ENCODE results near the gene KCNMA1. TPM values are rescaled to one million over a fixed set of nuclear protein-coding genes. Genes with fewer than 3 reads are reported as not detected.

The KCNMA1 gene
- total RNA-seq, 1 experiment from 2014 or later = 20.7 TPM

DNA sequence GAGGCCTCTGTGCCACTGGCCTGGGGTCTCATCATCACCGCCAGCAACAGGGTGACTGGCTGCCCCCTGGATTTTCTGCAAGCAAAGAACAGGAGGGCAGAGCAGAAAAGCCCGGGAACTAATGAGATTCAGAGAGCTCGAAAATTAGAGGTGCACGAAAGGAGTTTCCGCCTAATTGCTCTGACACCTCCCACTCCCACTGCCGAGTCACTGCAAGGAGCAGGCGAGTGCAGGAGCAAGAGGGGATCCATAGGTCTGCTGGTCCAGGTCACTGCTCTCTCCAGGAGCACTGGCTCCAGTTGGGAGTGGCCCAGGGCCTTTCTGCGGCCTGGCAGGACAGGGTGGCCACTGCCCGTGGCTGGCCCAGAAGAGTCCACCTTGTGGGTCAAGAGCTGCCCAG is 276.2 kb downstream of the KCNMA1 start:
- Histone ChIP-seq H3K27me3 (replicated peaks; ENCODE audit: control insufficient read depth, insufficient read depth, low read length) (no peaks in the 10 kb centered on the region), H3K36me3 (ENCODE audit: control insufficient read depth, insufficient read depth, low read length) (no peaks in the 10 kb centered on the region), H3K4me3 (ENCODE audit: low read depth, low read length) (no peak overlapping the region), H3K4me1 (no peaks in the 10 kb centered on the region), H3K9me3 (no peaks in the 10 kb centered on the region)
- ChIA-PET CTCF (no interaction called here), POLR2A (no interaction called here)
- no peak for DNase-seq
- TF ChIP-seq, protein P1, sequence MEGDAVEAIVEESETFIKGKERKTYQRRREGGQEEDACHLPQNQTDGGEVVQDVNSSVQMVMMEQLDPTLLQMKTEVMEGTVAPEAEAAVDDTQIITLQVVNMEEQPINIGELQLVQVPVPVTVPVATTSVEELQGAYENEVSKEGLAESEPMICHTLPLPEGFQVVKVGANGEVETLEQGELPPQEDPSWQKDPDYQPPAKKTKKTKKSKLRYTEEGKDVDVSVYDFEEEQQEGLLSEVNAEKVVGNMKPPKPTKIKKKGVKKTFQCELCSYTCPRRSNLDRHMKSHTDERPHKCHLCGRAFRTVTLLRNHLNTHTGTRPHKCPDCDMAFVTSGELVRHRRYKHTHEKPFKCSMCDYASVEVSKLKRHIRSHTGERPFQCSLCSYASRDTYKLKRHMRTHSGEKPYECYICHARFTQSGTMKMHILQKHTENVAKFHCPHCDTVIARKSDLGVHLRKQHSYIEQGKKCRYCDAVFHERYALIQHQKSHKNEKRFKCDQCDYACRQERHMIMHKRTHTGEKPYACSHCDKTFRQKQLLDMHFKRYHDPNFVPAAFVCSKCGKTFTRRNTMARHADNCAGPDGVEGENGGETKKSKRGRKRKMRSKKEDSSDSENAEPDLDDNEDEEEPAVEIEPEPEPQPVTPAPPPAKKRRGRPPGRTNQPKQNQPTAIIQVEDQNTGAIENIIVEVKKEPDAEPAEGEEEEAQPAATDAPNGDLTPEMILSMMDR (IDR thresholded peaks at IDR 0.05; ENCODE audit: insufficient read depth in 1 of 2, low read depth in 1 of 2, low read length in 1 of 2, severe bottlenecking in 1 of 2, unreplicated experiment in 1 of 2) = no peak
- no peaks in the 10 kb centered on the region for H3K9me3 Mint-ChIP-seq (ENCODE audit: unreplicated experiment)
- intact Hi-C loops (cut with micrococcal nuclease; ENCODE audit: unreplicated experiment) = no loop called here
- H3K27me3 Mint-ChIP-seq (ENCODE audit: insufficient read depth, unreplicated experiment) = no peaks in the 10 kb centered on the region
- no peaks in the 10 kb centered on the region for H3K4me1 Mint-ChIP-seq (ENCODE audit: low read depth, unreplicated experiment)
- BruUV-seq (replicated peaks) = no TSS peak
- no peaks in the 10 kb centered on the region for H3K36me3 Mint-ChIP-seq (ENCODE audit: insufficient read depth, unreplicated experiment)
- H3K27ac Mint-ChIP-seq (ENCODE audit: unreplicated experiment) = no peak overlapping the region
- H3K4me3 Mint-ChIP-seq (ENCODE audit: unreplicated experiment) = no peak overlapping the region

DNA sequence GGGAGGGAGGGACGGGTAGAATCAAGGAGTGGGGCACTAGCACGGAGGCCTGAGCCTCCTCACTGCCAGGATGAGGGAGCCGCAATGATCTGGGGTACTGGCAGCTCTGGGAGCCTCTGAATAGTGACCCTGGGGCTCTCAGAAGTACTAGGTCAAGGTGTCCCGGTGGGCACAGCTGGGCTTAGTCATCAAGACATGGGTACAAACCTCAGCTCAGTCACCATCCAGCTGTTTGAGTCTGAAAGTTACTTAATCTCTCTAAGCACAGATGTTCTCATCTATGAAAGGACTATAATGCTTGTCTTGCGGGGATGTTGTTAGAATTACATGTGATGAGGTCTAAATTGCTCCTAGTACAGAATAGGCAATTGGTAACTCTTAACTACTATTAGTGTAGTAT is 276.8 kb downstream of the KCNMA1 start:
- intact Hi-C loops (cut with micrococcal nuclease; ENCODE audit: unreplicated experiment) = no loop called here
- TF ChIP-seq, protein P1 (IDR thresholded peaks at IDR 0.05; ENCODE audit: insufficient read depth in 1 of 2, low read depth in 1 of 2, low read length in 1 of 2, severe bottlenecking in 1 of 2, unreplicated experiment in 1 of 2) = no peak
- Mint-ChIP-seq H3K36me3 (ENCODE audit: insufficient read depth, unreplicated experiment) (no peaks in the 10 kb centered on the region), H3K4me3 (ENCODE audit: unreplicated experiment) (no peak overlapping the region), H3K27ac (ENCODE audit: unreplicated experiment) (no peak overlapping the region), H3K9me3 (ENCODE audit: unreplicated experiment) (no peaks in the 10 kb centered on the region), H3K27me3 (ENCODE audit: insufficient read depth, unreplicated experiment) (no peaks in the 10 kb centered on the region), H3K4me1 (ENCODE audit: low read depth, unreplicated experiment) (no peaks in the 10 kb centered on the region)
- Histone ChIP-seq H3K9me3 (no peaks in the 10 kb centered on the region), H3K4me1 (no peaks in the 10 kb centered on the region), H3K4me3 (ENCODE audit: low read depth, low read length) (no peak overlapping the region), H3K27me3 (replicated peaks; ENCODE audit: control insufficient read depth, insufficient read depth, low read length) (no peaks in the 10 kb centered on the region), H3K36me3 (ENCODE audit: control insufficient read depth, insufficient read depth, low read length) (no peaks in the 10 kb centered on the region)
- no peak for DNase-seq
- no TSS peak for BruUV-seq (replicated peaks)
- ChIA-PET CTCF (no interaction called here), POLR2A (no interaction called here)

DNA sequence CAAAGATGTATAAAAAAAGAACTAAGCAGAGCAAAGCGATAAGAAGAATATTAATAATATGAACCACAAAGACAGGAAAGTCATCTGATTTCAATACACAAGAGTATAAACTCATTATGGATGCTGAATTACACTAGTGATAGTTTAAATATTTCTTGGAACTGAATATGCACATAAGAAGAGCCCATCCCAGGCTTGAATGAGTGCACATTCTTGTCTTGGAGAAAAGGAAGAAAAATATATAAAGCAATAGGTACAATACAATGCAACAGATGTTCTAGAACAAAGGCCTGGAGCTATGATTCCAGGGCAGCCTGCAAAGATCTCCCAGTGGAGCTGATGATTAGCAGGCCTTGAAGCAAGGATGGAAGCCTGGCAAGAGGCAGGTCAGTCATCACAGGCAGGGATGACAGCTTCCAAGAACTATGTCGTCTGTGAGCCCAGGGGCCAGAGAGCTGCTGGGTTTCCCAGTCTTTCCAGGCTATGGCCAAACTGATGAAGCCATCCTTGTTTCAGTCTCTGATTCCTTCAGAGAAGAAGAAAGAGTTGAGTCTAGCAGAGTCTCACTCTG is 277.6 kb downstream of the KCNMA1 start:
- BruUV-seq (replicated peaks) = no TSS peak
- H3K27me3 Mint-ChIP-seq (ENCODE audit: insufficient read depth, unreplicated experiment) = no peaks in the 10 kb centered on the region
- H3K27ac Mint-ChIP-seq (ENCODE audit: unreplicated experiment) = no peak overlapping the region
- H3K9me3 ChIP-seq = no peaks in the 10 kb centered on the region
- TF ChIP-seq, protein P1 (IDR thresholded peaks at IDR 0.05; ENCODE audit: insufficient read depth in 1 of 2, low read depth in 1 of 2, low read length in 1 of 2, severe bottlenecking in 1 of 2, unreplicated experiment in 1 of 2) = no peak
- no peaks in the 10 kb centered on the region for H3K9me3 Mint-ChIP-seq (ENCODE audit: unreplicated experiment)
- no peaks in the 10 kb centered on the region for H3K36me3 Mint-ChIP-seq (ENCODE audit: insufficient read depth, unreplicated experiment)
- CTCF ChIA-PET = no interaction called here
- no peak overlapping the region for H3K4me3 Mint-ChIP-seq (ENCODE audit: unreplicated experiment)
- no peaks in the 10 kb centered on the region for H3K4me1 Mint-ChIP-seq (ENCODE audit: low read depth, unreplicated experiment)
- H3K4me3 ChIP-seq (ENCODE audit: low read depth, low read length) = no peak overlapping the region
- H3K4me1 ChIP-seq = no peaks in the 10 kb centered on the region
- POLR2A ChIA-PET = no interaction called here
- DNase-seq = no peak
- no peaks in the 10 kb centered on the region for H3K27me3 ChIP-seq (replicated peaks; ENCODE audit: control insufficient read depth, insufficient read depth, low read length)
- no peaks in the 10 kb centered on the region for H3K36me3 ChIP-seq (ENCODE audit: control insufficient read depth, insufficient read depth, low read length)
- intact Hi-C loops (cut with micrococcal nuclease; ENCODE audit: unreplicated experiment) = no loop called here
